K562 (cell line): ENCODE data around the gene TNNT1. TPM values are rescaled to one million over a fixed set of nuclear protein-coding genes. Genes with fewer than 3 reads are reported as not detected.
A peak's percentile ranks its signal among the peaks of the same experiment; 100 is the strongest.

Experiments
- BRD4 ChIP-seq: fragments of 200-600 bp; sonication (generic); IDR thresholded peaks from 2 replicates; pipeline ENCODE4 v1.6.1; 2017; ENCODE audit warnings: inconsistent platforms
- CTBP1 ChIP-seq: fragments of 450-650 bp; IDR thresholded peaks from 2 replicates; pipeline ENCODE4 v1.6.1; 2016; ENCODE audit warnings: borderline replicate concordance
- HDAC2 ChIP-seq: fragments of 450-650 bp; IDR thresholded peaks from 2 replicates; pipeline ENCODE4 v1.6.1; 2016; ENCODE audit warnings: mild to moderate bottlenecking
- HNRNPLL ChIP-seq: fragments of 200-400 bp; formaldehyde crosslinking; IDR thresholded peaks from 2 replicates; pipeline ENCODE4 v1.6.1; 2017; ENCODE audit warnings: low read length, low read depth, mild to moderate bottlenecking; ENCODE audit not compliant: poor library complexity, severe bottlenecking
- JUND ChIP-seq, 2 experiments: IDR thresholded peaks; 2 replicates in 1 of 2; 3 replicates in 1 of 2; pipeline ENCODE4 v1.6.1; 2011; ENCODE audit warnings: borderline replicate concordance in 2 of 2, low read depth in 2 of 2, low read length in 2 of 2, improper control_type of control experiment in 1 of 2, missing biosample characterization in 1 of 2, missing genetic modification characterization in 1 of 2, missing genetic modification reagents in 1 of 2
- RBM15 ChIP-seq: fragments of 200-400 bp; formaldehyde crosslinking; IDR thresholded peaks from 2 replicates; pipeline ENCODE4 v1.6.1; 2018; ENCODE audit warnings: mild to moderate bottlenecking, low read length, moderate library complexity; ENCODE audit not compliant: insufficient read depth
- SMAD3 ChIP-seq: fragments of 450-650 bp; formaldehyde crosslinking; conservative IDR thresholded peaks from 2 replicates; pipeline ENCODE4 v1.4.0; 2020; ENCODE audit warnings: mild to moderate bottlenecking
- TARDBP ChIP-seq: fragments of 450-650 bp; IDR thresholded peaks from 2 replicates; pipeline ENCODE4 v1.6.1; 2016
- TCF15 ChIP-seq: fragments of 250-450 bp; sonication (Bioruptor Pico); IDR thresholded peaks from 2 replicates; pipeline ENCODE4 v1.8.0; 2022; ENCODE audit warnings: moderate library complexity, mild to moderate bottlenecking, inconsistent platforms
- TEAD2 ChIP-seq: fragments of 450-650 bp; IDR thresholded peaks from 2 replicates; pipeline ENCODE4 v1.6.1; 2016; ENCODE audit warnings: missing genetic modification characterization, control low read depth, missing compliant biosample characterization
- U2AF1 ChIP-seq: fragments of 200-400 bp; formaldehyde crosslinking; optimal IDR thresholded peaks from 2 replicates; pipeline ENCODE3; 2017; ENCODE audit warnings: mild to moderate bottlenecking, low read depth, low read length, moderate library complexity
- XRCC3 ChIP-seq: fragments of 450-650 bp; IDR thresholded peaks from 2 replicates; pipeline ENCODE4 v1.6.1; 2017; ENCODE audit warnings: mild to moderate bottlenecking, moderate library complexity
- YY1 ChIP-seq, 3 experiments: IDR thresholded peaks; 2 replicates each; pipeline ENCODE4 v1.6.1; 2011; ENCODE audit warnings: low read length in 2 of 3, mild to moderate bottlenecking in 2 of 3, moderate library complexity in 2 of 3, borderline replicate concordance in 1 of 3, control low read depth in 1 of 3, low read depth in 1 of 3; ENCODE audit not compliant: insufficient read depth in 3 of 3, insufficient replicate concordance in 2 of 3, control insufficient read depth in 1 of 3, insufficient read length in 1 of 3; ENCODE audit errors: extremely low read depth in 1 of 3
- ZBTB1 ChIP-seq: sonication (generic); formaldehyde crosslinking; IDR thresholded peaks from 2 replicates; pipeline ENCODE4 v1.8.1; 2023; ENCODE audit warnings: missing genetic modification reagents, low read depth, mild to moderate bottlenecking, borderline replicate concordance
- ZNF212 ChIP-seq: fragments of 450-650 bp; formaldehyde crosslinking; IDR thresholded peaks from 2 replicates; pipeline ENCODE4 v1.4.0; 2020; ENCODE audit warnings: mild to moderate bottlenecking
- ZNF384 ChIP-seq: IDR thresholded peaks from 2 replicates; pipeline ENCODE4 v1.6.1; 2012; ENCODE audit warnings: low read depth, low read length, improper control_type of control experiment
- polyA plus RNA-seq, 8 experiments: library from polyadenylated mRNA; depleted of rRNA in 4 of 8; stranded (reverse) in 5 of 8; unstranded in 3 of 8; fragments of >200 nt; fragmentation: Nextera tagmentation in 2 of 8; fragmentation: Illumina TruSeq in 1 of 8; extraction: Ambion mirVana in 2 of 8; extraction: Trizol in 1 of 8; gene quantifications; 2 replicates each; pipeline versions ENCODE4 v1.2.1 to v1.2.3, GENCODE V29; 2011 to 2014; ENCODE audit warnings: inconsistent platforms in 1 of 8, missing spikeins in 1 of 8
- total RNA-seq, 7 experiments: library from RNA; depleted of rRNA in 6 of 7; stranded (reverse); fragments of >200 nt in 6 of 7; fragmentation: Illumina TruSeq in 2 of 7; extraction: Trizol in 2 of 7; gene quantifications; 2 replicates each; pipeline versions ENCODE4 v1.2.1 to v1.2.3, GENCODE V29; 2011 to 2021; ENCODE audit warnings: low replicate concordance in 1 of 7
- TF ChIP-seq, protein P1 (sequence below), 2 experiments: fragments of 450-650 bp in 1 of 2; sonication (generic) in 1 of 2; formaldehyde crosslinking in 1 of 2; IDR thresholded peaks; 2 replicates each; pipeline versions ENCODE4 v1.7.1 to v1.9.0; 2016 to 2022; ENCODE audit warnings: inconsistent platforms in 1 of 2, mild to moderate bottlenecking in 1 of 2, missing genetic modification reagents in 1 of 2

The TNNT1 gene
- total and polyA plus RNA-seq, 9 of the 15 experiments (the other 6 are each of a cell fraction or from before 2014, with no cell fraction given): 31.8 to 390 (median 227) TPM

DNA sequence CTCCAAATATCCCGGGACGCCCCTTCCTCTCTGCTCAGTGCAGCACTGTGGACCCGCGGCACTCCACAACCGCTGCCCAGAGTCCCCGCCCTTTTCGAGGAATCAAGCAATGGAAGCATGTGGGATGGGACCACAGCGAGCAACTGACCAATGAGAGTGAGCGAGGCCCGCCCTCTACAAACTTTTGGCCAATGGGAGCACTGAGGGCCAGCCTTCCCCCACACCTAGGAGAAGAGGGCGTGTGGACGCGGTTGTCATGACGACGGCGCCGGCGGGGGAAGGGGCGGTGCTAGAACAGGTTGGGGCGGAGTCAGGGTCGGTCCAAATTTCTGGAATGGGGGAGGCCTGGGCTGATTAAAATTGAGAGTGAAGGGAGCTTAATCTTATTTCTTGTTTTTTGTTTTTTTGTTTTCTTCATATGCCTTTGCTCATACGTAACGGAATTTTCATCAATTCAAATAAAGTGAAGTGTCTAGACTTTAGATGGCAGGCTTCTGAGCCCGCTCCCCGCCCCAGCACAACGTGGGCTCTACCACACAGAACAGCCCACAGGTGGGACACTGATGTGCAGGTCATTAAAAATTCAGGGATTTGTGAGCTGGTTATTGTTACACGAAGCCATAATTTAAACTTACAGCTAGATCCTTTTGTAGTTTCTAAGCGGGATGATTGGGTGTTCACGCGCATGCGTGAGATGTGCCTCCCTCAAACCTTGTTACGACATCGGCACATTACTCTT is 17.7 kb upstream of the TNNT1 start, which contains the start of gene DNAAF3 (continued):
- TF ChIP-seq ZNF212 (CRISPR knock-in tag) (0 out of 2 replicates have a peak, but pooled peaks have one; percentile 60), XRCC3 (no peak), BRD4 (no peak), U2AF1 (no peak), YY1 (IDR thresholded peaks at IDR 0.05; ENCODE audit: borderline replicate concordance in 1 of 3, control insufficient read depth in 1 of 3, extremely low read depth in 1 of 3, insufficient read depth in 3 of 3, insufficient read length in 1 of 3, insufficient replicate concordance in 2 of 3, low read depth in 1 of 3, low read length in 2 of 3) (peak in 1 of 3 experiments; percentile 45), TARDBP (no peak), HNRNPLL (peak; percentile 79), ZBTB1 (CRISPR knock-in tag) (no peak), SMAD3 (CRISPR knock-in tag) (peak; percentile 78), CTBP1 (no peak), TEAD2 (tag) (no peak), ZNF384 (no peak), JUND (IDR thresholded peaks at IDR 0.05; ENCODE audit: borderline replicate concordance, low read depth, low read length) (peak; percentile 97), JUND (tag; IDR thresholded peaks at IDR 0.05; ENCODE audit: borderline replicate concordance, low read depth, low read length) (no peak), HDAC2 (peak; percentile 35; the same call in 1 of the 2 replicates), TCF15 (CRISPR knock-in tag) (0 out of 2 replicates have a peak, but pooled peaks have one; percentile 55), RBM15 (no peak)
- TF ChIP-seq, protein P1, sequence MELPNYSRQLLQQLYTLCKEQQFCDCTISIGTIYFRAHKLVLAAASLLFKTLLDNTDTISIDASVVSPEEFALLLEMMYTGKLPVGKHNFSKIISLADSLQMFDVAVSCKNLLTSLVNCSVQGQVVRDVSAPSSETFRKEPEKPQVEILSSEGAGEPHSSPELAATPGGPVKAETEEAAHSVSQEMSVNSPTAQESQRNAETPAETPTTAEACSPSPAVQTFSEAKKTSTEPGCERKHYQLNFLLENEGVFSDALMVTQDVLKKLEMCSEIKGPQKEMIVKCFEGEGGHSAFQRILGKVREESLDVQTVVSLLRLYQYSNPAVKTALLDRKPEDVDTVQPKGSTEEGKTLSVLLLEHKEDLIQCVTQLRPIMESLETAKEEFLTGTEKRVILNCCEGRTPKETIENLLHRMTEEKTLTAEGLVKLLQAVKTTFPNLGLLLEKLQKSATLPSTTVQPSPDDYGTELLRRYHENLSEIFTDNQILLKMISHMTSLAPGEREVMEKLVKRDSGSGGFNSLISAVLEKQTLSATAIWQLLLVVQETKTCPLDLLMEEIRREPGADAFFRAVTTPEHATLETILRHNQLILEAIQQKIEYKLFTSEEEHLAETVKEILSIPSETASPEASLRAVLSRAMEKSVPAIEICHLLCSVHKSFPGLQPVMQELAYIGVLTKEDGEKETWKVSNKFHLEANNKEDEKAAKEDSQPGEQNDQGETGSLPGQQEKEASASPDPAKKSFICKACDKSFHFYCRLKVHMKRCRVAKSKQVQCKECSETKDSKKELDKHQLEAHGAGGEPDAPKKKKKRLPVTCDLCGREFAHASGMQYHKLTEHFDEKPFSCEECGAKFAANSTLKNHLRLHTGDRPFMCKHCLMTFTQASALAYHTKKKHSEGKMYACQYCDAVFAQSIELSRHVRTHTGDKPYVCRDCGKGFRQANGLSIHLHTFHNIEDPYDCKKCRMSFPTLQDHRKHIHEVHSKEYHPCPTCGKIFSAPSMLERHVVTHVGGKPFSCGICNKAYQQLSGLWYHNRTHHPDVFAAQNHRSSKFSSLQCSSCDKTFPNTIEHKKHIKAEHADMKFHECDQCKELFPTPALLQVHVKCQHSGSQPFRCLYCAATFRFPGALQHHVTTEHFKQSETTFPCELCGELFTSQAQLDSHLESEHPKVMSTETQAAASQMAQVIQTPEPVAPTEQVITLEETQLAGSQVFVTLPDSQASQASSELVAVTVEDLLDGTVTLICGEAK (IDR thresholded peaks at IDR 0.05): peak; percentile 42
- TF ChIP-seq, protein P1 (CRISPR knock-in tag; IDR thresholded peaks at IDR 0.05): no peak
